Bronchial epithelial cell (primary cell): Measurements from ENCODE around the gene SLC37A2. TPM values are rescaled to one million over a fixed set of nuclear protein-coding genes. Genes with fewer than 3 reads are reported as not detected.

ENCODE experiments used
- DNase-seq: peaks from one replicate; pipeline ENCODE4 v3.0.0-alpha.2; 2010; ENCODE audit warnings: low read depth
- FAIRE-seq: peaks from 2 replicates; lab custom pipeline; 2011; peaks lifted over from hg19 to GRCh38; lab: Jason Lieb, UNC
- H3K27me3 ChIP-seq: 2 replicates; pipeline ENCODE4 v1.5.1; 2011; ENCODE audit warnings: low read length; ENCODE audit not compliant: control insufficient read depth, insufficient read depth
- H3K36me3 ChIP-seq: 2 replicates; pipeline ENCODE4 v1.5.1; 2011; ENCODE audit warnings: low read length; ENCODE audit not compliant: control insufficient read depth, insufficient read depth
- H3K4me3 ChIP-seq: 2 replicates; pipeline ENCODE4 v1.5.1; 2011; ENCODE audit warnings: mild to moderate bottlenecking, low read depth, low read length, control low read depth
- total RNA-seq: library from RNA; depleted of rRNA; stranded (reverse); fragments of >200 nt; gene quantifications from 2 replicates; pipeline ENCODE4 v1.2.1, GENCODE V29; 2014
- TF ChIP-seq, protein P1 (sequence below): IDR thresholded peaks from 2 replicates; pipeline ENCODE4 v1.5.1; 2011; ENCODE audit warnings: mild to moderate bottlenecking, moderate library complexity, low read length, control low read depth, inconsistent platforms; ENCODE audit not compliant: insufficient read depth, severe bottlenecking

The SLC37A2 gene
- total RNA-seq, 1 donor from 2014 or later = 25.5 TPM

DNA sequence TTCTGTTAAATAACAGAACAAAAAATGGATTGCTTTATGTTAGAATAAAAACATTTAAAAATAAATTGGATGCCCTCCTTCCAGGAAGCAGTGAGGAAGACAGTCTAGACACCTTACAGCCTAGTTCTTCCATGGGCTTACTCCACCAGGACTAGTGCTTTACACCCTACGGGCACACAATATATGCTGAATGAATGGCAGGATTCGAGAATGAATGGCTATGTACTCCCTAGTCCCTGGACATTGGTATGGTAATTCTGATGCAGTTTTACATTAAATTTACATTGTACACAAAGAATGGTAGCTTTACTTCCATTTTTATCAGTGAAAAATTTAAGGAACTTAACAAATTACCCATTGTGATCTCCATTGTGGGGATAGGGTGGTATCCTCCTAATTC, 31.6 kb downstream of the SLC37A2 start:
- H3K4me3 ChIP-seq = no peak overlapping the region
- DNase-seq (no peak), FAIRE-seq (no peak)
- TF ChIP-seq, protein P1, sequence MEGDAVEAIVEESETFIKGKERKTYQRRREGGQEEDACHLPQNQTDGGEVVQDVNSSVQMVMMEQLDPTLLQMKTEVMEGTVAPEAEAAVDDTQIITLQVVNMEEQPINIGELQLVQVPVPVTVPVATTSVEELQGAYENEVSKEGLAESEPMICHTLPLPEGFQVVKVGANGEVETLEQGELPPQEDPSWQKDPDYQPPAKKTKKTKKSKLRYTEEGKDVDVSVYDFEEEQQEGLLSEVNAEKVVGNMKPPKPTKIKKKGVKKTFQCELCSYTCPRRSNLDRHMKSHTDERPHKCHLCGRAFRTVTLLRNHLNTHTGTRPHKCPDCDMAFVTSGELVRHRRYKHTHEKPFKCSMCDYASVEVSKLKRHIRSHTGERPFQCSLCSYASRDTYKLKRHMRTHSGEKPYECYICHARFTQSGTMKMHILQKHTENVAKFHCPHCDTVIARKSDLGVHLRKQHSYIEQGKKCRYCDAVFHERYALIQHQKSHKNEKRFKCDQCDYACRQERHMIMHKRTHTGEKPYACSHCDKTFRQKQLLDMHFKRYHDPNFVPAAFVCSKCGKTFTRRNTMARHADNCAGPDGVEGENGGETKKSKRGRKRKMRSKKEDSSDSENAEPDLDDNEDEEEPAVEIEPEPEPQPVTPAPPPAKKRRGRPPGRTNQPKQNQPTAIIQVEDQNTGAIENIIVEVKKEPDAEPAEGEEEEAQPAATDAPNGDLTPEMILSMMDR = no peak
- peaks cover 2% of the 10 kb centered on the region for H3K36me3 ChIP-seq
- no peaks in the 10 kb centered on the region for H3K27me3 ChIP-seq

DNA sequence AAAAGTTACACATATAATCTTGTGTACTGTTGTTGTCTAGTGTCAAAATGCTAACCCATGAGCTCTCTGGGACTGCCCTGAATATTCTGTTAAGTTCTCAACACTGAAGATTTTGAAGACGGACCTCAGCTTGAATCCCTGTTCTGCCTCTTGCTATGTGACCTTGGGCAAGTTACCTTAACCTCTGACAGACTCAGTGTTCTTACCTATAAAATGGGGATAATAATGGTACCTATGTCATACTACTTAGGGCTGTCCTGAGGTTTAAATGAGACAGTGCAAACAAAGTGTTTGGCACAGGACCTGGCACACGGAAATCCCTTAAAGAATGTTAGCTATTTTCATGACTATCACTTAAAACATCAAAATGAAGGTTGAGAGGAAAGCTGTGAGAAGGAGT, 37.0 kb downstream of the SLC37A2 start:
- Histone ChIP-seq H3K27me3 (no peaks in the 10 kb centered on the region), H3K36me3 (peaks cover 3% of the 10 kb centered on the region), H3K4me3 (no peak overlapping the region)
- FAIRE-seq (no peak), DNase-seq (no peak)
- TF ChIP-seq, protein P1 = no peak

DNA sequence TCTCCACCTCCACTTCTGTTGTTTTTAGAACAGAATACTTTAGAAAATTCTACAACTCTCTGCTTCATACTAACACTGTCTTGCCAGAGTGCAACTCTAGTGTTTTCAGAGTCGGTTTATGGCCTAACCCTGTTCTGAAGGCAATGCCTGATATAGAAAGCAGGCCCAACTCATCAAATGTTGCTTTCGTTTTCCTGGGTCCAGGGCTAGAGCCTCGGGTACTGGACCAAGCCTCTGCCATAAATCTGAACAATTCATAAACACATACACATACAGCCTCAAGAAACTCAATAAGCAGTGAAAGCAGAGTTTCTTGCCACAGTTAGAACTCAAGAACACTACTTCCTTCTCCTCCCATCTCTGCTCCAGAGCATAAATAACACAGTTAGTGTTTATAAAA, 38.5 kb downstream of the SLC37A2 start:
- FAIRE-seq = no peak
- Histone ChIP-seq H3K4me3 (no peak overlapping the region), H3K36me3 (peaks cover 3% of the 10 kb centered on the region), H3K27me3 (no peaks in the 10 kb centered on the region)
- DNase-seq = no peak
- TF ChIP-seq, protein P1 = no peak

DNA sequence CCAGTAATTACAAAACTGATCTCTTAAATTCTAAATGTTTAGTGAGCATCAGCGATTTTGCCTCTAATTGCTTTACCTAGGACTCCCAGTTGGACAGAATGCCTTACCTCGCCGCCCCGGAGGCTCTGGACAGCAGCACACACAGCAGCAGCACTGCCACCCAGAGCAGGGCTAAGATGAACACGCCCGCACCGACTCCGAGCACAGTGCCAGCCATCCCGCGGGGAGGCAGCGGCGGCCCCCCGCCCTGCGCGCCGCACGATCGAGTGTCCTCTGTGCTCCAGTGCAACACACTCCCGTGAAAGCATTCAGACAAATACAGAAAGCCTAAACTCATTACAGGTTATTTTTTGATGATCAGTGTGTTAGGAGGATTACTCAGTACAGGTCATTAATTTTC, 38.9 kb downstream of the SLC37A2 start:
- TF ChIP-seq, protein P1 = no peak
- FAIRE-seq (no peak), DNase-seq (no peak)
- Histone ChIP-seq H3K27me3 (no peaks in the 10 kb centered on the region), H3K4me3 (no peak overlapping the region), H3K36me3 (peaks cover 3% of the 10 kb centered on the region)

GRCh38 chr11:125102510-125102909, 39.4 kb downstream of the SLC37A2 start:
- FAIRE-seq = no peak
- Histone ChIP-seq H3K4me3 (no peak overlapping the region), H3K27me3 (no peaks in the 10 kb centered on the region), H3K36me3 (peaks cover 3% of the 10 kb centered on the region)
- no peak for DNase-seq
- TF ChIP-seq, protein P1 = no peak

GRCh38 chr11:125105926-125106325, 42.8 kb downstream of the SLC37A2 start:
- FAIRE-seq (no peak), DNase-seq (no peak)
- TF ChIP-seq, protein P1 = no peak
- no peaks in the 10 kb centered on the region for H3K27me3 ChIP-seq
- no peak overlapping the region for H3K4me3 ChIP-seq
- no peaks in the 10 kb centered on the region for H3K36me3 ChIP-seq
